DMS53 treated with DMSO at 0.1 percent for 48 hours (cell line): ENCODE data around the gene ANTXR1.
"Not testable (repeated sequence)": the region's sequence is repeated elsewhere in the genome, so short reads cannot be mapped to it uniquely, and the experiment has no call there.

Experiments used
- DNase-seq: peaks from one replicate; lab custom pipeline; 2025; ENCODE audit not compliant: unreplicated experiment; lab: John Stamatoyannopoulos, UW

The ANTXR1 gene

DNA sequence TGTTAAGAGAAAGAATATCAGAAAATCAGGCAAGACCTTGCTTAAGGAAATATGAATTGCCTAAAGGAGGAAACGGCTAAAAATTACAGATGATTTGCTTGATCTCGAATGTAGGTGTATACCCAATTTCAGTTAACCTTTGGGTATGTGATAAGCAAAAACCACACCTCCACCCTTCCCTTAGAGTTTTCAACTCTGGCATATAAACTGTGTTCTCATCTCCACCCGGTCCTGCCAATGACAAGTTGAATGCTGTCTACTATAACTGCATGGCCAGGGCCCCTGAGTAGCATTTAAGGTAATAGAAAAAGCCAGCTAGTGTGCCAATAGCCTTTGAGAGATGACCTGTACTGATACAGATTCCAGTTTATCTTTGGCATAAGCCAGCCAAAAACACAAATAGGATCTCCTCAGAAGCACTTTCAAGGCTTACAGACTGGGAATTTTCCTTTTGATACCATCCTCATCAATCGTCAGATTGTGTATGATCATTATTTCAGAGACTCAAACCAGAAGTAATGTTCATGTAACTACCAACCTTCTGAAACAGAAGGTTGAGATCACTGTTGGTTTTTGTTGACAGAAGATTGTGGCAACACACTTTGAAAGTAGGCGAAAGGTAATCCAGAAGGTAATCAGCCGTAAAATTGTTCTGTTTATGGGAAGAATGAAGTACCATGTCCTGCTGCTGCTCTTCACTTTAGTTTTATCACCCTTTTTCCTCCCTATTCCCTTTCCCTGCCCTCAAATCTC lies 211.0 kb downstream of the ANTXR1 start:
- DNase-seq: peak; percentile 38

DNA sequence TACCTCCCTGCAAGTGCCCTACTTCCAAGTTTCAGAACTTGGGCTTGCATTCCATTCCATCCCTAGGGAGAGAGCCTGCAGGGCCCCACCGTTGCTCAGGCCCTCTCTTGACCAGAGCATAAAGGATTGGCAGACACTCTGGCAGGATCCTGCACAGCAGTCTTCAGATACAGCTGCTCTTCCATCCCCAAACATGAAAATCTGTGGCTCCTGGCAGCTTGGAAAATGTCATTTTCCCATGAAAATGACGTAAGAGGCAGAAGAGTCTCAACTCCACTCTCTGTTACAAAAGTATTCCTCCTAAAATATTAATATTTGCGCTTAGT lies 211.5 kb downstream of the ANTXR1 start:
- no peak for DNase-seq

DNA sequence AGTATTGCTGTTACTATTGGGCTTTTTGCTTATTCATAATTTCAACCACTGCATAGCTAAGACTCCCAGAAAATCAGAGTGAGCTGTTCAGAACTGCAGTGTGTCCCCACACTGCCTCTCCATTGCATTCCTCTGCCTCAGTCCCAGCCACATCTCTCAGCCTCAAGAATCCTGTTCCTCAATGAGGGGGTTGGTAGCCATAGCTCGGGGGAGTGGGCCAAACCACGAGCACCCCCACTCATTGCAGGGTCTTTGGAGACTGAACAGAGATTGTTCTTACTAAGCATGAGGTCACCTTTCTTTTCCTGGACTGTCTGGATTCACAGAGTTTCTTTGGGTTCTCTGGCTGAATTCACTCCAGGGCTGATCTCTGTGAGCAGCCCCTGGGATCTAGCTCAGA lies 213.0 kb downstream of the ANTXR1 start:
- no peak for DNase-seq

DNA sequence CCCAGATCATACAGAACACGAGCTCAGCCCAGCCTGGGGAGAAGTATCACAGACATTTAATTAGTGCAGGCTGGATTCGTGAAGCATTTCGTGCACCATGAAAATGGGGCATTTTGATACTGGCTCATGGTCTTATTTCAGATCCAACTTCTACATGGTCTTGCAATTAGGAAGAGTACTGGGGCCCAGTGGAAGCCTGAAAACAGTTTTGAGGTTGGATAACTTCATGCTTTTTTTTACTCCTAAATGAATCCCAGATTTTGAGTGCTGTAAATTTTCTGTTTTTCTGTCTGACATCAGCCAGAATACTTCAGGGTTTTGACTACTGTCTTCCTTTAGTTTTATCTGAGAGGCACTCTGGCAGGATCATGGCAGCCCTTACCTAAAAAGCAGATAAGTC lies 213.9 kb downstream of the ANTXR1 start:
- no peak for DNase-seq

DNA sequence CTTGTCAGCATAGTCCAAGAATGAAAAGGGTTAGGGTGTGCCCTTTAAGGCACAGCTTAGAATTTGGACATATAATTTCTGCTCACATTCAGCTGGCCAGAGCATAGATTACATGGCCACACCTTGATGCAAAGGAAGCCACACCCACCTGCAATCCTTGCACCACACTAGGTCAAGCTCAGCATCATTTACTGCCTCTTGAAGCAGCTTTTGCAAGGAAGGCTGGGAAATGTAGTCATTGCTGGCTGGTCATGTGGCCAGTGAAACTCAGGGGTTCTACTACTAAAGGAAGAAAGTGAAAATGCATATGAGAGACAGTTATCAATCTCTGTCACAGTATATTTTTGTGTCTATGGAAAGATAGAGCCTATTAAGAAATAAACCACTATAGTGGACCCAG lies 214.7 kb downstream of the ANTXR1 start:
- DNase-seq: no peak

DNA sequence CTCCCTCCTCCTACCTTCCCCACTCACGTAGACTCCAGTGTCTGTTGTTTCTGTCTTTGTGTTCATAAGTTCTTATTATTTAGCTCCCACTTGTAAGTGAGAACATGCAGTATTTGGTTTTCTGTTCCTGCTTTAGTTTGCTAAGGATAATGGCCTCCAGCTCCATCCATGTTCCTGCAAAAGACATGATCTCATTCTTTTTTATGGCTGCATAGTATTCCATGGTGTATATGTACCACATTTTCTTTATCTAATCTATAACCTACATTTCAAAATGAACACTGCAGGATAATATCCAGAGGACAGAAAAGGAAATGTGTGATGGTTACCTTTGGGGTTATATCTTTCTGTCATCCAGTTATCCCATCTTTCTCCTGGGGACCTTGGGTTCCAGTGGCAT lies 218.0 kb downstream of the ANTXR1 start:
- DNase-seq: not testable (repeated sequence)

DNA sequence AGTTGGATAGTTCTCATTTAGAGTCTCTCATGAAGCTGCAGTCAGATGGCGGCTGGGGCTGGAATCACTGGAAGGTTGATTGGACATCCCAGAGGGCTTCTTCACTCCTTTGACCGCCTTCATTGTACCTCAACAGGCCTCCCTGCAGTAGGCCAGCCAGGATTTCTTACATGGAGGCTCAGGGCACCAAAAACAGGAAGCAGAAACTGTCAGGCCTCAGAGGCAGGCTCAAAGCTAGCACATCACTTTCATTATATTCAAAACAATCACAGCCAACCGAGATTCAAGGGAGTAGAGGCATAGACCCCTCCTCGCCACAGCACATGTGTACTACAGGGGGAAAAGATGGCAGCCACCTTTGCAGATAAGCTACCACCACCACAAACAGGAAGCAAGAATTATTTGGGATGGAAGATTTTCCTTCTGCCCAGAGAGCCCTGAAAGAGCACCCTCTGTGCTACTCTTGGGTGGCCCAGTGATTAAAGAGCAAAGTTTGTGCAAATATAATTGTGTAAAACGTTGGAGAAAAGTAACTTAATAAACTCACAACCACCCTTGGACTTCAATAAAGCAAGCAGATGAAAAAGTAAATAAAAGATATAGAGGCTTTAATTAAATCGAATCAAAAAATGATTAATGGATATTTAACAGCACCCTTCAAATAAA lies 218.8 kb downstream of the ANTXR1 start:
- no peak for DNase-seq

DNA sequence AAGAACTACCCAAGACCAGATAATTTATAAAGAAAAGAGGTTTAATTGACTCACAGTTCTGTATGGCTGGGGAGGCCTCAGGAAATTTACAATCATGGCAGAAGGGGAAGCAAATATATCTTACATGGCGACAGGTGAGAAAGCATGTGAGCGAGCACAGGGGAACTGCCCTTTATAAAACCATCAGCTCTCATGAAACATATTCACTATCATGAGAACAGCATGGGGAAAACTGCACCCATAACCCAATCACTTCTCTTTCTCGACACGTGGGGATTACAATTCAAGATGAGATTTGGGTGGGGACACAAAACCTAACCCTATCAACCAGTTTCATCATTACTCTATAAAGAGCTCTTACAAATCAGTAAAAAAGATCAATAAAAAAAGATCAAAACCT lies 222.9 kb downstream of the ANTXR1 start:
- not testable (repeated sequence) for DNase-seq

DNA sequence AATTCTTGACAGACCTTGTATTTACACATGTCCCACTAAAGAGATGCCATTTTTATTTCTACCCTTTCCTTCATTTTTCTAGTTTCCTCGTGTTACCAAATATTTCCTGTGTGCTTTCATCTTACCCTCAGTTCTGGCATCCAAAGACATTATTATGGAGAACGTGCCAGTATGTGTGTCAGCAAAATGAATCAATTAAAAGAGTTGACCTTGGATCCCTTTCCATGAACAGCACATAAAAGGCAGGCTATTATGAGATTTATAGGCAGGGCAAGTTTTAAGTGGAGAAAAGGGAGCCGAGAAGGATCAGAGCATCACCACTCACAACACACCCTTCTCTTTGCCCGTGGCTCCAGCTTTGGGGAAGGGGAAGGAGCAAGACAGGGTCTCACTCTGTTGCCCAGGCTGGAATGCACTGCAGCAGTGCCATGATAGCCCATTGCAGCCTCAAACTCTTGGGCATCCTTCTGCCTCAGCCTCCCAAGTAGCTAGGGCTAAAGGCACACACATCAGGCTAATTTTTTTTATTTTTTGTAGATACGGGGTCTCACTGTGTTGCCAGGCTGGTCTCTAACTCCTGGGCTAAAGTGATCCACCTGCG lies 224.2 kb downstream of the ANTXR1 start:
- DNase-seq: no peak

DNA sequence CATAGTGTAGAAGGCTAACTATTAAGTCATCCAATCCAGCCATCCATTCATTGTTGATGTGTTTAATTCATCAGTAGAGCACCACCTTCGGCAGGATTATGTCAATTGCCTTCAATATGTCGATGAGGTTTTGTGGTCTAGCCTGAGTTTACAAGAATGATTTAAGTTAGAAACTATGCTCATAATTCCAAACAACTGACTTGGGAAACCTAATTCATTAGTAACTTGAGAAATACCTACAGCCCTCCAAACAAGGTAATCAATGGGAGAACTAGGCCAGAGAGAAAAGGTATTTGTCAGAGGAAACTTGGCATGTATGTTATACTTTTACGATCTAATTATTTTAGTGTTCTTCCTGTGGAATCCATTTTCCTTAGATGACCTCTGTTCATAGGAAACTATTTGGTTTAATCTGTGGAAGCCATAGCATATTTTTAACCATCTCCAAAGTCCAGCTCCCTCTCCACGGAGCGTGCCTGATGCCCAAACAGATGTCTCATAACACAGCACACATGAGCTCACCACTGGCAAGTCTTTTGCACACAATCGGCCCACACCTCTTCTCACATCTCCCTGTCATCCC lies 225.6 kb downstream of the ANTXR1 start:
- DNase-seq: no peak

DNA sequence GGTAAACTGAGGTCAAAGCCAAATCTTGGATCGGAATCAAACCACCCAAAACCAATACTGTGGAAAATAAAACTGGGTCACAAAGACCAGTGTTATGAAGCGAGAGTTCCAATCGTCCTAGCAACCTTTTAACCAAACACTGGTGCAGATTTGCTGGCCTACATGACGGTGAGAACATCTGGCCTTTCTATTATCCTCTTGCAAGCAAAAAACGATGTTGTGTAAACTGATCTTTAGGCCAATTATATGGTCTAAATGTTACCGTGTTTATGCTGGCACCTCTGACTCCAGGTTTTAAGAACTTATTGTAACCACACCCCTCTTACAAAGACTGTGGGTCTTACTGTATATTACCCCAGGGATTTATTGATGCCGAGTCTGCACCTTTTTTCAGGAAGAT lies 228.1 kb downstream of the ANTXR1 start:
- DNase-seq: no peak

DNA sequence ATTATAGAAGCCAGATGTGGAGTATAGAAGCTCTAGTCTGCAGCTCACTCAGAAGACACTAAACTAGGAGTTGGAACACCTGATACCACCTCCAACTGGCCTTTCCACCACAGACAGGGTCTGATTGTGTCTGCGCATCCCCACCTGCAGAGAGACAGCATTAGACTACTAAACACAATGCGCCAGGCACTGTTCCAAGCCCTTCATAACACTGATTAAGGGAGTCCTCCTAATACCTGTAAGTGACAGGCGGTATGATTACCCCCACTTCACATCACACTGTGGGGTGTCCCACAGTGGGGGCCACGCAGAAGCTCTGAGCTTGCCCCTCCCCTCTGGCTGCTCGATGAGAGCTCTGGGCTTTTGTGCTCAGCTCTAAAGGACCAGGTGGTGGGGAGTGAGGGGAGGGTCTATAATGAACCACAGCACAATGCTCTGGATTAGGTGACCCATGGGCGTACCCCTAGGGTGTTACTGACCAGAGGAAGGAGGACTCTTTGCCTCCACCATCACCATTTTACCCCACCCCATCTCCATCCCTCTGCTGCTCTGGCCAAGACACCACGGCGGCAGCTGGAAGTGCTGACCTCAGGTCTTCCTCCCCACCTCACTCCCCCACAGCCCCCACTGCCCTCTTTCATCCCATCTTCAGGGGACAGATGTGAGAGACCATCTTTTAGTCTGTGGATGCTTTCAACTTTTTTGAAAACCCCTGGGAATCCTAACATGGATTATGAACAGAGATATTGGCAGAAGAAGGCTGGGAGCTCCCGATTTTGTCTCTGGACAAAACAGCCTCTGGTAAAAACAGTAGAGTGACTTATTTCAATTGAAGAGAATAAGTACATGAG lies 228.9 kb downstream of the ANTXR1 start:
- DNase-seq: no peak

DNA sequence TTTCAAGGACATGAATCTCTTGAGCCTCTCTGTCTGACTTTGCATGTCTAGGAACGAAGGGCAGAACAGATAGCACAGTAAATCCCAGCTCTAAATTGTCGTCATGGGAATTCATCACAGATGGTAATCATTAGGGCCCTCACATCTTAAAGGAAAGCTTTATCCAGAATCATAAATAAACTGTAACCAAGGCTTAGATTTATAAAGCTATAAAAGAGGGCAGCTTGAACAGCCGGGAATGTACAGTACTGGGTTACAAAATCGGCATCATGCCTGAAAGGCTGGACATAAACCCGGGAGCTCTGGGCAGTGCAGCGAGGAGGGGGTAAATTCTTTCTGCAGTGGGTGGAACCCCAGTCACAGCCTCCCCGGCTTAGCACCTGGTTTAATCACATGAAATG lies 229.7 kb downstream of the ANTXR1 start:
- DNase-seq: no peak

DNA sequence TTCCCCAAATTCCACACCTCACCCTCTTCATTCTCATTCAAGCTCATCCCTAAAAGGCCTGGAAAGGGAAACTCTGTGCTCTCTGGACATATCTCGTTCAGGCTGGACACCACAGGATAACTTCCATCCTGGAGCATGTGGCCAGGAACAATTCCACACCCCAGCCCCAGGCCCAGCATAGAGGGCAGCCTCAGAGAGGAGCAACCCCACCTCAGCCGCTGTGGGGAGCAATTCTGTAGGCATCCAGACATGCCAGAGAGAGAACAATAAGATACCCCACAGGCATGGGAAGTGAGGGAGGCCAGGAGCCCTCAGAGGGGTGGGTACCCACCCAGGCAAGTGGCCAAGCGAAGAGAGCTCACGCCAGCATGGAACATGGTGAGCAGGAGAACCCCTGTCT lies 230.7 kb downstream of the ANTXR1 start:
- DNase-seq: no peak

DNA sequence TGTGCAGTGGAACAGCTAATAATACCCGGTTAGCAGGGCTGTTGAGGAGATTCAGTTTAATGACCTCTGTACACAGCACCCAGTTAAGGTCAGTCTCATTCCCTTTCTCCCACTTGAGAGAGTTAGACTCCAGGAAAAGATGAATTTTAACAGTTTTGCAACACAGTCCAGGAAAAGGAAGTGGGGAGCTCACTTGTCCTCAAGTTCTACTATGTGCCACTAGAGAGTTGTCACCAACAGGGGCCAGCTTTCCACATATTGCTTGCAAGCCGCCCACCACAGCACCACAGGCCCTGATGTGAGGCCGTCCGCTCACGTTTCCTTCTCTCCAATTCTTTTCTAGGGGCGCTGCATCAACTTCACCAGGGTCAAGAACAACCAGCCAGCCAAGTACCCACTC lies 231.9 kb downstream of the ANTXR1 start:
- DNase-seq: no peak

DNA sequence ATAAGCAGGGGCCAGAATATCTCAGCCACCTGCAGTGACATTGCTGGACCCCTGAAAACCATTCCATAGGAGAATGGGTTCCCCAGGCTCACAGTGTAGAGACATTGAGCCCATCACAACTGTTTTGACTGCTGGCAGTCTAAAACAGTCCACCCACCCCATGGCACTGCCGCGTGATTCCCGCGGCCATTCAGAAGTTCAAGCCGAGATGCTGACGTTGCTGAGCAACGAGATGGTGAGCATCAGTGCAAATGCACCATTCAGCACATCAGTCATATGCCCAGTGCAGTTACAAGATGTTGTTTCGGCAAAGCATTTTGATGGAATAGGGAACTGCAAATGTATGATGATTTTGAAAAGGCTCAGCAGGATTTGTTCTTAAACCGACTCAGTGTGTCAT lies 234.6 kb downstream of the ANTXR1 start:
- no peak for DNase-seq

DNA sequence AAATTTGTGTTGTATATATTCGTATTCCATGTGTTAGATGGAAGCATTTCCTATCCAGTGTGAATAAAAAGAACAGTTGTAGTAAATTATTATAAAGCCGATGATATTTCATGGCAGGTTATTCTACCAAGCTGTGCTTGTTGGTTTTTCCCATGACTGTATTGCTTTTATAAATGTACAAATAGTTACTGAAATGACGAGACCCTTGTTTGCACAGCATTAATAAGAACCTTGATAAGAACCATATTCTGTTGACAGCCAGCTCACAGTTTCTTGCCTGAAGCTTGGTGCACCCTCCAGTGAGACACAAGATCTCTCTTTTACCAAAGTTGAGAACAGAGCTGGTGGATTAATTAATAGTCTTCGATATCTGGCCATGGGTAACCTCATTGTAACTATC lies 235.3 kb downstream of the ANTXR1 start:
- DNase-seq: no peak

DNA sequence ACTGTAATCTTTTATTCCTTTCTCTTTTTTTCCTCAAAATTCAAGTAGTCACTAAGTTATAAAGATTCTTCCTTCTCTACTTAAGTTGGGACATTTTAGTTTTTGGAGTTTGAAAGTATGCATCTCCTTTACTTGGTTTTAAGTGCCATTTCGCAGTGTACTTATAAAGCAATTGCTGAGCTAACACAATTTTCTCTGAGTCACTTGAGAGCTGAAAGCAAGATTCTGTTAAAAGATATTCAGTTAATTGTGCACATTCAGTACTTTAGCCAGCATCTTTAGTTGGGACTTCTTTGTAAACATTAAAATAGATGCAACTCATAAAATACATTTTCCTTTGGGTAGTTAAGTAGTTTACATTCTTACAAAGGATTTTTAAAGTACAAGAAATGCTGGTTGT lies 238.0 kb downstream of the ANTXR1 start:
- DNase-seq: no peak

DNA sequence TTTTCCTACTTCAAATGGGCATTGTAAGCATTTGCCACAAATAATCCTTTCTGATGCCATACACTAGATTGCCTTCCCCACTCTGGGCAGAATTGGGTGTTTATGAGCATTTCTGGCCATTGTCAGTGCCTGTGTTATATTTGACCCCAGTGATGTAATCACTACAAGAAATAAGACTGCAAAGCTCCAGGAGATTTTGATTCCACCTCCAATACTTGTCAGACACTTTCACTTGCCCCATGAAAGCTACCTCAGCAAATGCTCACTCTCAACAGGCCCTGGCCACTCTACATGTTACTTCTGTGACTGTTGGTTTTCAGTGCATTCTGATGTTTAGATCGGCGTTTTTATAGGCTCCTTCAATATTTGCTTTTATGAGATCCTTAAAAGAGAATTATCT lies 239.0 kb downstream of the ANTXR1 start:
- DNase-seq: no peak

DNA sequence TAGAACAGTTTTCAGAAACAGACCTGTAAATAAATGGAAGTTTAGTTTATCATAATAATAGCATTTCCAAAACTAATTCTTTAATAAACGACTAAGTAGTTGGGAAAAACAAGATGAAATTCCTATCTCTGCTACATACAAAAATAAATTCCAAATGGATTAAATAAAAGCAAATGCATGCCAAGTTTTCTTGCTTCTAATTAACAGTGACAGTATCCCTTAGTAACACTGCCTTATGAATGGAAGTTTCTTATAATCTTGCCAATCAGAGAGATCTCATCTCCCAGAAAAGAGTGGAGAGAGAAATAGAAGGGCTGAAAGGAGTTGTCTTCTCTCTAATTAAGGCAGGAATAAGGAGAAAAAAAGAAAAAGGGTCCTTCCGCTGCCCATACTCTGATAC lies 240.1 kb downstream of the ANTXR1 start:
- DNase-seq: no peak

DNA sequence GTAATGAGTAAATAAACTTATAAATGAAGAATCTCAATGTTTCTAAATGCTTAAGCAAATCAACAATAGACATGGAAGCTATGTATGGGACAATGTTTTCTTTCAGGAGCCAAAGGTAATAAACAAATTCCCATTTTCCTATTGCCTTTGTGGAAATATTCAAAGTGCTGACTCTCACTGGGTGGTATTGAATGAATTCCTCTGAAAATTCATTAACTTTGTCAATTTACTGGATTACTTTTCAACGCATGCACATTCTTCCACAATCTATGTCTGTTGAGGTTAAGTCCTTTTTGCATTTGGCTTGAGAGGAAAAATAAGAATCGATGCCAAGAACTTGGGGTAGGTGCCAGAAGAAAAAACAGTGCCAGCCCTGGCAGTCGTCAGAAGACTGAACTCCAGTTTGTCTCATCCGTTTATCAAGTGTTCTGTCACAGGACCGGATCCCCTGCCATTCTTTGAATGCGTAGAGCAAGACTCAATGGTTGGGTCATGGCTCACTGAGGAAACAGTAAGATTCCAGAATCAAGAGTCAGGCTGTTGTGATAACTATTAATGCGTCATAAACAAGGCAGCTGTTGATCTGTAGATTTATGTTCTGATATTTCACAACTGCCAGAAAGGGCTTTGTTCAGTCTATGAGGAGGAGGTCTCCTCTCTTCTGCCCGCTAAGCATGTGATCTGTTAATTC lies 240.8 kb downstream of the ANTXR1 start:
- no peak for DNase-seq
